Heart right ventricle (tissue), 16 donors: ENCODE data around the gene PPL. TPM values are rescaled to one million over a fixed set of nuclear protein-coding genes. Genes with fewer than 3 reads are reported as not detected.

Experiments used
- ATAC-seq, 8 donors: fragments of 200-7000 bp; cut with Tn5 transposase; one replicate each; pipeline ENCODE4 v1.9.1; 2020; ENCODE audit warnings: mild to moderate bottlenecking in 8 of 8, moderate library complexity in 8 of 8, moderate number of reproducible peaks in 1 of 8
- DNase-seq, 2 donors: peaks; one replicate each; pipeline ENCODE4 v3.0.0-alpha.2; 2020
- H3K27ac ChIP-seq, 10 donors: fragments of 200-600 bp; sonication (generic) in 2 of 10; one replicate each; pipeline versions ENCODE4 v1.5.0 to v1.8.0; 2020 to 2022; ENCODE audit warnings: mild to moderate bottlenecking in 3 of 10
- H3K27me3 ChIP-seq, 7 donors: fragments of 200-600 bp; one replicate each; pipeline ENCODE4 v1.8.0; 2021 to 2022; ENCODE audit warnings: mild to moderate bottlenecking in 2 of 7
- H3K36me3 ChIP-seq, 9 donors: fragments of 200-600 bp; sonication (generic) in 1 of 9; one replicate each; pipeline versions ENCODE4 v1.5.0 to v1.8.0; 2020 to 2022; ENCODE audit warnings: mild to moderate bottlenecking in 2 of 9
- H3K4me1 ChIP-seq, 9 donors: fragments of 200-600 bp; sonication (generic) in 1 of 9; one replicate each; pipeline versions ENCODE4 v1.5.0 to v1.8.0; 2020 to 2022; ENCODE audit warnings: mild to moderate bottlenecking in 4 of 9
- H3K4me3 ChIP-seq, 10 donors: fragments of 200-600 bp; sonication (generic) in 2 of 10; one replicate each; pipeline versions ENCODE4 v1.5.0 to v1.8.0; 2020 to 2022; ENCODE audit warnings: mild to moderate bottlenecking in 7 of 10, moderate library complexity in 2 of 10
- H3K9me3 ChIP-seq, 11 donors: fragments of 200-600 bp in 10 of 11; sonication (generic) in 2 of 11; one replicate each; pipeline versions ENCODE4 v1.5.0 to v1.8.0; 2013 to 2022; ENCODE audit warnings: mild to moderate bottlenecking in 2 of 11, control low read depth in 1 of 11, moderate library complexity in 1 of 11
- WGBS, 2 donors: extraction: QIAGEN DNeasy Blood & Tissue Kit; methylation state at CpG; one replicate each; pipeline ENCODE4 v1.1.7; 2013; ENCODE audit warnings: inconsistent platforms in 1 of 2; 5-methylcytosine and 5-hydroxymethylcytosine counted together
- intact Hi-C, 10 donors: fragments of 100-400 bp; cut with DNase I; formaldehyde crosslinking; loops; one replicate each; pipeline versions ENCODE4 v1.11.1 to v1.14.2; 2022
- long read RNA-seq, 3 donors: library from polyadenylated mRNA; unstranded; transcript quantifications; one replicate each; pipeline ENCODE4 v2.0.0, GENCODE V29; 2020 to 2021
- polyA plus RNA-seq, 2 donors: library from polyadenylated mRNA; stranded (reverse); fragments of 200-250 nt; gene quantifications; one replicate each; pipeline ENCODE4 v1.2.3, GENCODE V29; 2013
- total RNA-seq, 10 donors: library from RNA; stranded (reverse); fragmentation: NEBNext Ultra II Directional in 3 of 10; extraction: Animal tissue kit (Norgen Biotek cat#: 25700) in 3 of 10; gene quantifications; one replicate each; pipeline versions ENCODE4 v1.2.1 to v1.2.4, GENCODE V29; 2021 to 2023
- TF ChIP-seq, protein P1 (sequence below), 9 donors: fragments of 200-600 bp; sonication (generic) in 2 of 9; IDR thresholded peaks; one replicate each; pipeline versions ENCODE4 v1.5.0 to v1.8.0; 2021 to 2022; ENCODE audit warnings: antibody characterized with exemption in 9 of 9, mild to moderate bottlenecking in 5 of 9, moderate library complexity in 1 of 9
- donor health status: Arrhythmogenic right ventricular cardiomyopathy.
- donor health status: ischemic (EF 13 %, LVEDD 7.1; RV severe dilation, severe dysfunction).
- donor health status: healthy with polysubstance abuse.
- donor health status: DM: no; HTN: yes; CAD: no.
- donor health status: DM: no; HTN: no; CAD: no.
- donor health status: ischemic (EF 25% LVEDD 6.9; RV normal size, moderate dysfunction).
- donor health status: ischemic (EF 25% LVEDD 5.7; RV mildly dilated, moderate dysfunction).
- donor health status: healthy.
- donor health status: DM: yes; HTN: yes; CAD: no.
- donor health status: Ischemic cardiomyopathy.
- donor health status: ischemic (EF 35%, LVEDD 5.7; RV mildly dilated, moderate dysfunction).
- donor health status: nonischemic (EF 11% LVEDD 7.7; RV severe dilation, severe dysfunction).
- donor health status: DM: yes; HTN: yes; CAD: no.
- donor health status: PGD.
- donor health status: ischemic (EF 29% LVEDD 5.4; RV normal size, mild dysfunction).
- donor health status: nonischemic (EF 23%, LVEDD 6.1; RV moderate dilation, normal function).

The PPL gene
- total RNA-seq, result 10 to 100 TPM in 2 of 10 donors, 1 to 10 TPM in 8; 5.5 to 19.3 (median 7.7) TPM
- 1 to 10 TPM; 4.9 to 6.4 TPM for polyA plus RNA-seq
- long read RNA-seq, donor 1, full-length matches to known transcripts, result 3 of 31 reads
- long read RNA-seq, donor 1, partial matches to known transcripts, result 12 of 31 reads
- long read RNA-seq, donor 1, other reads (novel, unspliced or antisense), result 16 of 31 reads
- long read RNA-seq, donor 2, full-length matches to known transcripts, result 8 of 35 reads
- long read RNA-seq, donor 2, partial matches to known transcripts, result 11 of 35 reads
- long read RNA-seq, donor 2, other reads (novel, unspliced or antisense), result 16 of 35 reads
- long read RNA-seq, donor 3, full-length matches to known transcripts, result 3 of 40 reads
- long read RNA-seq, donor 3, partial matches to known transcripts, result 14 of 40 reads
- long read RNA-seq, donor 3, other reads (novel, unspliced or antisense), result 23 of 40 reads

GRCh38 chr16:4936991-4937781 lies at the start of gene PPL:
Gene PPL (minus strand): TSS chr16:4937148. CDS start chr16:4937045, 103 bp downstream.
- TF ChIP-seq, protein P1, sequence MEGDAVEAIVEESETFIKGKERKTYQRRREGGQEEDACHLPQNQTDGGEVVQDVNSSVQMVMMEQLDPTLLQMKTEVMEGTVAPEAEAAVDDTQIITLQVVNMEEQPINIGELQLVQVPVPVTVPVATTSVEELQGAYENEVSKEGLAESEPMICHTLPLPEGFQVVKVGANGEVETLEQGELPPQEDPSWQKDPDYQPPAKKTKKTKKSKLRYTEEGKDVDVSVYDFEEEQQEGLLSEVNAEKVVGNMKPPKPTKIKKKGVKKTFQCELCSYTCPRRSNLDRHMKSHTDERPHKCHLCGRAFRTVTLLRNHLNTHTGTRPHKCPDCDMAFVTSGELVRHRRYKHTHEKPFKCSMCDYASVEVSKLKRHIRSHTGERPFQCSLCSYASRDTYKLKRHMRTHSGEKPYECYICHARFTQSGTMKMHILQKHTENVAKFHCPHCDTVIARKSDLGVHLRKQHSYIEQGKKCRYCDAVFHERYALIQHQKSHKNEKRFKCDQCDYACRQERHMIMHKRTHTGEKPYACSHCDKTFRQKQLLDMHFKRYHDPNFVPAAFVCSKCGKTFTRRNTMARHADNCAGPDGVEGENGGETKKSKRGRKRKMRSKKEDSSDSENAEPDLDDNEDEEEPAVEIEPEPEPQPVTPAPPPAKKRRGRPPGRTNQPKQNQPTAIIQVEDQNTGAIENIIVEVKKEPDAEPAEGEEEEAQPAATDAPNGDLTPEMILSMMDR (IDR thresholded peaks at IDR 0.05), result no peak
- peaks cover 8 to 23% (median 18%) of the 10 kb centered on the region in 9 donors for H3K4me1 ChIP-seq
- H3K9me3 ChIP-seq, result no peaks in the 10 kb centered on the region
- peak; percentile 60 to 68 for DNase-seq
- H3K4me3 ChIP-seq, result peak within 1 kb of the TSS; percentile 36 to 59 (median 50)
- 10 to 11% methylated on average over 71 to 76 of the region's 76 CpGs for WGBS, 2 donors
- intact Hi-C loops, result loop anchor here in 2 of 10 donors (5.0 kb wide), 2 partner anchors 45 to 90 kb away; partner anchors contain the start of genes GLYR1 (in 1 of the 2) and UBN1 (in 1 of the 2)
- H3K27me3 ChIP-seq, result peaks cover 0 to 48% (median 18%) of the 10 kb centered on the region in 7 donors
- H3K36me3 ChIP-seq, result no peaks in the 10 kb centered on the region
- peak within 1 kb of the TSS in 6 of 10 donors; percentile 16 to 49 (median 27) for H3K27ac ChIP-seq
- peak; percentile 46 to 75 (median 56) for ATAC-seq

- Histone ChIP-seq H3K9me3 (peaks cover 0 to 13% (median 0%) of the 10 kb centered on the region in 11 donors), H3K4me1 (peaks cover 0 to 13% (median 5%) of the 10 kb centered on the region in 9 donors), H3K36me3 (no peaks in the 10 kb centered on the region), H3K27me3 (peaks cover 0 to 44% (median 22%) of the 10 kb centered on the region in 7 donors), H3K27ac (no peak overlapping the region), H3K4me3 (no peak overlapping the region)
- DNase-seq (no peak), ATAC-seq (no peak)
- TF ChIP-seq, protein P1 (IDR thresholded peaks at IDR 0.05), result no peak
- 72% methylated on average over 5 of the region's 5 CpGs for WGBS, 2 donors
- intact Hi-C loops, result no loop called here
Measured at GRCh38 chr16:4984174-4984990, 47.4 kb upstream of the PPL start.

DNA sequence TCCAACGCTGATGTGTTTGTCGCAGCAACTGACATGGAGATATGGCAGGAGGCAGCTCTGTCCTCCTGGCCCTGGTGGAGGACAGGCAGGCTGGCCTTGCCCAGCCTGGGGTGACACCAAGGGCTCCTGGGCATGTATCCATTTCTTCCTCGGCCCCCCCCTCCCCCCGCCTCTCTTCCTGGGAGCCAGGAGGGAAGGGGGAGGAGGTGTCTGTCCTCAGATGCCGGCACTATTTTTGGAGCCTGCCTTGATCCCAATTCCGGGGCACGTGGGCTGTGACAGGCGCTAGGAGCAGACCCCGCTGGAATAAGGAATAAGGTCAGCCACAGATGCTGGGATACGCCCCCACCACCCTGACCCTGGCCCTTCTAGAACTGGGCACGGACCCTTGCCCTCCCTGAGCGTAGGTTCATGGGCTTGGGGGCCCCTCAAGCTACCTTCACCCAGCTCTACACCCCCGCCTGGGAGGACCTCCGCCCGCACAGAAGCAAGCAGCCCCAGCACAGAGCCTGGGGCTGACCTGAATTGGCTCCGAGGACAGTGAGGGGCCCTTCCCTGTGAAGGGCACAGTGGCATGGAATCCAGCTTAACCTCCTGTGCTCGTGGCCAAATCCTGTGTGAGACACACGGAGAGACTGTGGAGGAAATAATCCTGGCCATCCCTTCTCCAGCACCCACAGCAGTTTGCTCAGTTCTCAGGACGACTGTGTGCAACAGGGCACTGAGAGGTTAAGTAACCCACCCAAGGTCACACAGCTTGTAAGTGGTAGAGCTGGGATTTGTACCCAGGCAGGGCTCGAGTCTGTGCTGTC lies 45.3 kb upstream of the PPL start:
- H3K9me3 ChIP-seq, result peaks cover 0 to 13% (median 0%) of the 10 kb centered on the region in 11 donors
- TF ChIP-seq, protein P1 (IDR thresholded peaks at IDR 0.05), result no peak
- WGBS, 2 donors, result 23% methylated on average over 20 of the region's 20 CpGs
- DNase-seq (peak; percentile 66 to 69), ATAC-seq (peak; percentile 86 to 98 (median 95))
- intact Hi-C loops, result no loop called here
- H3K27ac ChIP-seq, result peak overlapping the region; percentile 60 to 89 (median 84)
- peak overlapping the region in 7 of 10 donors; percentile 12 to 39 (median 22) for H3K4me3 ChIP-seq
- H3K27me3 ChIP-seq, result peaks cover 0 to 22% (median 2%) of the 10 kb centered on the region in 7 donors
- H3K36me3 ChIP-seq, result no peaks in the 10 kb centered on the region
- peaks cover 0 to 10% (median 5%) of the 10 kb centered on the region in 9 donors for H3K4me1 ChIP-seq
